Naive B cell (primary cell): Measurements from ENCODE around the gene ANK3. TPM values are rescaled to one million over a fixed set of nuclear protein-coding genes. Genes with fewer than 3 reads are reported as not detected.

Source experiments
- ATAC-seq, 2 donors: fragments of 150-1000 bp; cut with Tn5 transposase; 2 replicates each; pipeline ENCODE4 v1.10.0; 2021; ENCODE audit warnings: low read depth in 2 of 2, mild to moderate bottlenecking in 2 of 2, moderate library complexity in 2 of 2
- DNase-seq: peaks from one replicate; pipeline ENCODE4 v3.0.0; 2022
- H3K27ac Mint-ChIP-seq, 6 donors: one replicate each; pipeline ENCODE4 v1.8.0; 2020 to 2022; ENCODE audit warnings: mild to moderate bottlenecking in 6 of 6, mixed read lengths in 6 of 6, moderate library complexity in 5 of 6, inconsistent platforms in 2 of 6
- H3K27me3 Mint-ChIP-seq, 3 donors: one replicate each; pipeline ENCODE4 v1.8.0; 2021 to 2022; ENCODE audit warnings: mixed read lengths in 3 of 3, mild to moderate bottlenecking in 1 of 3
- H3K36me3 Mint-ChIP-seq, 2 donors: one replicate each; pipeline ENCODE4 v1.8.0; 2020 to 2022; ENCODE audit warnings: mixed read lengths in 2 of 2, inconsistent platforms in 1 of 2, mild to moderate bottlenecking in 1 of 2
- H3K4me1 Mint-ChIP-seq, 3 donors: one replicate each; pipeline ENCODE4 v1.8.0; 2020 to 2022; ENCODE audit warnings: mixed read lengths in 3 of 3, inconsistent platforms in 1 of 3, mild to moderate bottlenecking in 1 of 3, moderate library complexity in 1 of 3
- H3K4me3 Mint-ChIP-seq, 8 donors: one replicate each; pipeline ENCODE4 v1.8.0; 2020 to 2022; ENCODE audit warnings: mild to moderate bottlenecking in 8 of 8, mixed read lengths in 8 of 8, moderate library complexity in 8 of 8, inconsistent platforms in 2 of 8
- H3K9me3 Mint-ChIP-seq, 7 donors: one replicate each; pipeline ENCODE4 v1.8.0; 2020 to 2022; ENCODE audit warnings: mixed read lengths in 7 of 7, mild to moderate bottlenecking in 5 of 7, inconsistent platforms in 2 of 7, moderate library complexity in 1 of 7
- polyA plus RNA-seq, 6 donors: library from polyadenylated mRNA; unstranded; fragments of 300-500 nt; fragmentation: Illumina TruSeq; gene quantifications; one replicate each; pipeline ENCODE4 v1.2.3, GENCODE V29; 2021; ENCODE audit warnings: low read depth in 6 of 6

ANK3 gene
- polyA plus RNA-seq, 6 donors from 2014 or later, result 1.3 to 3.8 (median 2.5) TPM; not detected in 1

- Mint-ChIP-seq H3K9me3 (no peaks in the 10 kb centered on the region), H3K4me3 (no peak overlapping the region), H3K36me3 (no peaks in the 10 kb centered on the region), H3K27me3 (no peaks in the 10 kb centered on the region), H3K4me1 (no peaks in the 10 kb centered on the region), H3K27ac (no peak overlapping the region)
- ATAC-seq (no peak), DNase-seq (no peak)
Measured at GRCh38 chr10:60122190-60122589, 267.5 kb downstream of the ANK3 start.

GRCh38 chr10:60114765-60115586, 274.7 kb downstream of the ANK3 start:
- H3K9me3 Mint-ChIP-seq, result no peaks in the 10 kb centered on the region
- H3K36me3 Mint-ChIP-seq, result no peaks in the 10 kb centered on the region
- H3K4me3 Mint-ChIP-seq, result no peak overlapping the region
- H3K4me1 Mint-ChIP-seq, result no peaks in the 10 kb centered on the region
- DNase-seq, result peak; percentile 35
- peak; percentile 55 to 74 for ATAC-seq
- no peak overlapping the region for H3K27ac Mint-ChIP-seq
- H3K27me3 Mint-ChIP-seq, result no peaks in the 10 kb centered on the region

GRCh38 chr10:60110739-60111138, 278.9 kb downstream of the ANK3 start:
- ATAC-seq (no peak), DNase-seq (no peak)
- no peak overlapping the region for H3K4me3 Mint-ChIP-seq
- H3K4me1 Mint-ChIP-seq, result no peaks in the 10 kb centered on the region
- H3K27ac Mint-ChIP-seq, result no peak overlapping the region
- no peaks in the 10 kb centered on the region for H3K36me3 Mint-ChIP-seq
- H3K9me3 Mint-ChIP-seq, result no peaks in the 10 kb centered on the region
- no peaks in the 10 kb centered on the region for H3K27me3 Mint-ChIP-seq

GRCh38 chr10:60107308-60107976, 282.2 kb downstream of the ANK3 start:
- H3K36me3 Mint-ChIP-seq, result peaks cover 0 to 4% of the 10 kb centered on the region in 2 donors
- ATAC-seq (no peak), DNase-seq (no peak)
- no peak overlapping the region for H3K27ac Mint-ChIP-seq
- no peak overlapping the region for H3K4me3 Mint-ChIP-seq
- no peaks in the 10 kb centered on the region for H3K9me3 Mint-ChIP-seq
- H3K27me3 Mint-ChIP-seq, result no peaks in the 10 kb centered on the region
- H3K4me1 Mint-ChIP-seq, result no peaks in the 10 kb centered on the region

GRCh38 chr10:60105295-60105695, 284.4 kb downstream of the ANK3 start:
- peaks cover 0 to 4% of the 10 kb centered on the region in 2 donors for H3K36me3 Mint-ChIP-seq
- DNase-seq (no peak), ATAC-seq (no peak)
- H3K27me3 Mint-ChIP-seq, result no peaks in the 10 kb centered on the region
- H3K4me3 Mint-ChIP-seq, result no peak overlapping the region
- H3K27ac Mint-ChIP-seq, result no peak overlapping the region
- no peaks in the 10 kb centered on the region for H3K9me3 Mint-ChIP-seq
- peaks cover 0 to under 1% (median 0%) of the 10 kb centered on the region in 3 donors for H3K4me1 Mint-ChIP-seq

GRCh38 chr10:60101821-60102220, 287.9 kb downstream of the ANK3 start:
- no peak for ATAC-seq
- H3K4me1 Mint-ChIP-seq, result peaks cover 0 to 4% (median 0%) of the 10 kb centered on the region in 3 donors

GRCh38 chr10:60099998-60100747, 289.5 kb downstream of the ANK3 start:
- Mint-ChIP-seq H3K27me3 (no peaks in the 10 kb centered on the region), H3K36me3 (peaks cover 0 to 4% of the 10 kb centered on the region in 2 donors), H3K4me1 (peaks cover 0 to 4% (median 0%) of the 10 kb centered on the region in 3 donors), H3K27ac (no peak overlapping the region), H3K9me3 (no peaks in the 10 kb centered on the region), H3K4me3 (no peak overlapping the region)
- peak; percentile 21 for DNase-seq
- peak; percentile 38 to 50 for ATAC-seq

More at GRCh38 chr10:60101821-60102220, 287.9 kb downstream of the ANK3 start:
- DNase-seq, result no peak
- Mint-ChIP-seq H3K36me3 (peaks cover 0 to 4% of the 10 kb centered on the region in 2 donors), H3K27me3 (no peaks in the 10 kb centered on the region), H3K9me3 (no peaks in the 10 kb centered on the region), H3K4me3 (no peak overlapping the region), H3K27ac (no peak overlapping the region)

- Mint-ChIP-seq H3K27ac (no peak overlapping the region), H3K4me1 (peaks cover 0 to 4% (median 2%) of the 10 kb centered on the region in 3 donors), H3K27me3 (no peaks in the 10 kb centered on the region), H3K4me3 (no peak overlapping the region), H3K9me3 (no peaks in the 10 kb centered on the region), H3K36me3 (peaks cover 0 to 4% of the 10 kb centered on the region in 2 donors)
- DNase-seq (no peak), ATAC-seq (no peak)
Measured at GRCh38 chr10:60098677-60099601, 290.7 kb downstream of the ANK3 start.

- Mint-ChIP-seq H3K9me3 (no peaks in the 10 kb centered on the region), H3K27me3 (peaks cover 0 to 5% (median 0%) of the 10 kb centered on the region in 3 donors), H3K36me3 (no peaks in the 10 kb centered on the region), H3K4me3 (no peak overlapping the region), H3K27ac (no peak overlapping the region), H3K4me1 (peaks cover 2 to 7% (median 4%) of the 10 kb centered on the region in 3 donors)
- DNase-seq (no peak), ATAC-seq (no peak)
Measured at GRCh38 chr10:60096761-60097513, 292.7 kb downstream of the ANK3 start.

GRCh38 chr10:60093317-60093716, 296.4 kb downstream of the ANK3 start:
- Mint-ChIP-seq H3K36me3 (no peaks in the 10 kb centered on the region), H3K4me3 (no peak overlapping the region), H3K27me3 (peaks cover 0 to 5% (median 5%) of the 10 kb centered on the region in 3 donors), H3K9me3 (no peaks in the 10 kb centered on the region), H3K27ac (no peak overlapping the region), H3K4me1 (peaks cover 0 to 7% (median 2%) of the 10 kb centered on the region in 3 donors)
- no peak for DNase-seq
- peak in 1 of 2 donors; percentile 37 for ATAC-seq

- H3K27ac Mint-ChIP-seq, result no peak overlapping the region
- ATAC-seq, result no peak
- H3K27me3 Mint-ChIP-seq, result peaks cover 0 to 5% (median 0%) of the 10 kb centered on the region in 3 donors
- no peaks in the 10 kb centered on the region for H3K36me3 Mint-ChIP-seq
- DNase-seq, result no peak
- H3K9me3 Mint-ChIP-seq, result no peaks in the 10 kb centered on the region
- H3K4me3 Mint-ChIP-seq, result no peak overlapping the region
- H3K4me1 Mint-ChIP-seq, result no peaks in the 10 kb centered on the region
Measured at GRCh38 chr10:60086862-60087261, 302.8 kb downstream of the ANK3 start.

GRCh38 chr10:60086421-60086820, 303.3 kb downstream of the ANK3 start:
- Mint-ChIP-seq H3K27me3 (peaks cover 0 to 5% (median 0%) of the 10 kb centered on the region in 3 donors), H3K36me3 (no peaks in the 10 kb centered on the region), H3K4me3 (no peak overlapping the region), H3K4me1 (no peaks in the 10 kb centered on the region), H3K27ac (no peak overlapping the region), H3K9me3 (no peaks in the 10 kb centered on the region)
- ATAC-seq, result no peak
- DNase-seq, result no peak
